T-helper 17 cell (primary cell): ENCODE measurements around the gene CD96. TPM values are rescaled to one million over a fixed set of nuclear protein-coding genes. Genes with fewer than 3 reads are reported as not detected.

Experiments used
- ATAC-seq: fragments of 150-1000 bp; cut with Tn5 transposase; 2 replicates; pipeline ENCODE4 v1.10.0; 2021; ENCODE audit warnings: mild to moderate bottlenecking, moderate library complexity
- DNase-seq, 3 donors: peaks; one replicate each; pipeline versions ENCODE4 v3.0.0 to v3.0.0-alpha.2; 2020 to 2021
- H3K9me3 ChIP-seq: one replicate; pipeline ENCODE4 v1.7.0; 2013; ENCODE audit warnings: low read length, mild to moderate bottlenecking; ENCODE audit not compliant: control insufficient read depth, poor library complexity, severe bottlenecking
- H3K27ac Mint-ChIP-seq: one replicate; pipeline ENCODE4 v1.8.0; 2022; ENCODE audit warnings: mild to moderate bottlenecking, moderate library complexity, mixed read lengths
- H3K27me3 Mint-ChIP-seq: one replicate; pipeline ENCODE4 v1.8.0; 2022; ENCODE audit warnings: mixed read lengths
- H3K36me3 Mint-ChIP-seq: one replicate; pipeline ENCODE4 v1.8.0; 2022; ENCODE audit warnings: low read depth, mixed read lengths
- H3K4me1 Mint-ChIP-seq: one replicate; pipeline ENCODE4 v1.8.0; 2022; ENCODE audit warnings: mild to moderate bottlenecking, mixed read lengths
- H3K4me3 Mint-ChIP-seq: one replicate; pipeline ENCODE4 v1.8.0; 2022; ENCODE audit warnings: mild to moderate bottlenecking, moderate library complexity, mixed read lengths
- total RNA-seq, 4 donors: library from RNA in 2 of 4; stranded (reverse) in 2 of 4; gene quantifications; one replicate each; pipeline ENCODE4 v1.2.3 and lab custom pipeline; 2022 to 2026

CD96 gene
- total RNA-seq, 2 donors from 2014 or later: 190 to 201 TPM

DNA sequence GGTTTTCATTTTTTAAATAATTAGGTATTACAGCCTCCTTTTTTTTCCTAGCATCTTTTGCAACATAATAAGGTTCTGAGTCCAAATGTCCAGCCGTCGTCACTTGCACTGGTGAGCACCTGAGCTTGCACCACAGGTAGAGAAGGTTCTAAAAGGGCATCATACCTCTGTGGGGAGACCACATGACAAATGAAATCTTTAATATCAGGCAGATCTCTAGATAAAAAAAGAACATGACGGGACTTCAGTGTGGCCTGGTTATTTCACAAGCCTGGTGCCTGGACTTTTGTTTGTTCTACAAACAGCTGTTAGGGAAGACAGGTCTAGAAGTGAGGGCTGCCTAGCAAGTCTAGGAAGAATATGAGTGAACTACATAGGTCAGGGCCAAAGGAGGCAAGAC, 49.6 kb downstream of the CD96 start:
- Mint-ChIP-seq H3K4me3 (no peak overlapping the region), H3K27ac (peak overlapping the region; percentile 73), H3K4me1 (peaks cover 46% of the 10 kb centered on the region), H3K27me3 (no peaks in the 10 kb centered on the region), H3K36me3 (peaks cover 10% of the 10 kb centered on the region)
- ATAC-seq (no peak), DNase-seq (no peak)
- H3K9me3 ChIP-seq: no peaks in the 10 kb centered on the region

DNA sequence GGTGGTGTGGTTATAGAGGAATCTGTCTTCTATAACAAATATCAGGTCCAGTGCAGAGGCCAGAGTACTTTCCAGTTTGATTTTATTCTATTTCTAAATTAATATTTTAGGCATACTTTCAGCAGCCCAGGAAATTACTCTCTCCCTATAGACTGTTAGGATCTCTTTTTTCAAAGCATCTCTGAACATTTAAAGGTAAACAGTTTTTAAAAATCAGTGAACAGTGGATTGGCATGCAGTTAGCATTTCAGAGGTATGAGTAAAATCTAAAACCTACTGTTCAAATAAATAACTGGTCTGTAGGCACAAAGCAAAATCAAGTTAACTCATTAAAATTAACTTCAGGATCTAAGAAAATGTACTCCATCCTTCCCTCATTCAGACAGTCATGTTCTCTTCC, 50.1 kb downstream of the CD96 start:
- DNase-seq: no peak
- Mint-ChIP-seq H3K36me3 (peaks cover 7% of the 10 kb centered on the region), H3K4me3 (no peak overlapping the region), H3K4me1 (peaks cover 45% of the 10 kb centered on the region), H3K27ac (peak overlapping the region; percentile 73), H3K27me3 (no peaks in the 10 kb centered on the region)
- H3K9me3 ChIP-seq: no peaks in the 10 kb centered on the region
- no peak for ATAC-seq

DNA sequence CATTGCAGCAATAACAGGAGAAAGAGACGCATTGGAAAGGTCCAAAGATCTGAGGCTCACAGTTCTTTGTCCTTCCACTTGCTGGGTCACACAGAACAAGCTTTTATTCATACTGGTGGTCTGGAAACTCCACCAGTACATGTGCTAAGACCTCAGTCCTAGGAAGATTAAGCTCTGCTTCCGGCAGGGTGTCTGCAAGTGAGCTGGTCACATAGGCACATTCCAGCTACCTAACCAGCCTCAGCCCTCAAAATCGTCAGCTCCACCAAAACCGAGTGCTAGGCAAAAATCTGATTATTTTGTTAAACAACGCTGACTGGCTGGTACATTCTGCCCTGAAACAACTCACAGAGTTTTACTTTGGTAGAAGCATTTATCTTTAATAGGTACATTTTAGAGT, 50.9 kb downstream of the CD96 start:
- H3K36me3 Mint-ChIP-seq: peaks cover 7% of the 10 kb centered on the region
- peak overlapping the region; percentile 73 for H3K27ac Mint-ChIP-seq
- ATAC-seq (no peak), DNase-seq (no peak)
- H3K4me3 Mint-ChIP-seq: no peak overlapping the region
- no peaks in the 10 kb centered on the region for H3K27me3 Mint-ChIP-seq
- H3K9me3 ChIP-seq: no peaks in the 10 kb centered on the region
- peaks cover 42% of the 10 kb centered on the region for H3K4me1 Mint-ChIP-seq

DNA sequence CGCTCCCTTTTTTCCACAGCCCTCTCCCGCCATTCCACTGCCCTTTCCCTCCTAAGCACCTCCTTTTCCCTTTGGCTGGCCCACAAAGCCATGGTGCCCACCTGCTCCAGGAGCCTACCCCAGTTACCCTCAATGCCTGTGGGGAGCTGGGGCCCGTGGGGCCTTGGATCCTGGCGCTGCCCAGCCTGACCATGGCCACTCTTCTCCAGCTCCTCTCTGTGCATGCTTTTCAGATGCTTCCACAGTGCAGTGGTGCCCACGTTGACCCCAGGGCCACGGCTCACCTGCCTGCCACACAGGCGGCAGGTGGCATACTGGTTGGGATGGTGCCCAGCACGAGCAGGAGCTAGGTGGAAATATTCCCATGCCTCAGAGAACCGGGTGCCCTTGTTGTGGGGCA, 51.7 kb downstream of the CD96 start:
- no peaks in the 10 kb centered on the region for H3K27me3 Mint-ChIP-seq
- peaks cover 42% of the 10 kb centered on the region for H3K4me1 Mint-ChIP-seq
- H3K9me3 ChIP-seq: no peaks in the 10 kb centered on the region
- DNase-seq (no peak), ATAC-seq (no peak)
- peaks cover 7% of the 10 kb centered on the region for H3K36me3 Mint-ChIP-seq
- H3K27ac Mint-ChIP-seq: peak overlapping the region; percentile 73
- H3K4me3 Mint-ChIP-seq: no peak overlapping the region

DNA sequence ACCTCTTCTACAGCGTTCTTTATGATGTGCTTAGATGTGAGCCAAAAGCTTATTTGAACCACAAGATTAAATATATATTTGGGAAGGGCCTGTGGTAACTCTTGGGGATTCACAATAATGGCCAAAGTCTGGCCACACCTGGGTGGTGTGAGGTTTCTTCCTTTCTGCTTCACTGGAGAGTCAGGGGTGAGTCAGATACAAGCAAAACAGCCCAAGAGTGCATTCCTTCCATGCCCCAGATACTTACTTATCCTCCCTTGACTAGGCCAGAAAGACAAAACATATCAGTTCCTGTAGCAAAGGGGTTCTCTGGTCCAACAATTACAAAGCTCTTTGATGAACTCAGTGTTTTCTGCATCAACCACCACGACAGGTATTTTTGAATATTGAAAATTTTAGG, 52.2 kb downstream of the CD96 start:
- H3K36me3 Mint-ChIP-seq: peaks cover 7% of the 10 kb centered on the region
- peaks cover 42% of the 10 kb centered on the region for H3K4me1 Mint-ChIP-seq
- H3K9me3 ChIP-seq: no peaks in the 10 kb centered on the region
- no peaks in the 10 kb centered on the region for H3K27me3 Mint-ChIP-seq
- no peak overlapping the region for H3K4me3 Mint-ChIP-seq
- ATAC-seq (no peak), DNase-seq (no peak)
- H3K27ac Mint-ChIP-seq: peak overlapping the region; percentile 73

DNA sequence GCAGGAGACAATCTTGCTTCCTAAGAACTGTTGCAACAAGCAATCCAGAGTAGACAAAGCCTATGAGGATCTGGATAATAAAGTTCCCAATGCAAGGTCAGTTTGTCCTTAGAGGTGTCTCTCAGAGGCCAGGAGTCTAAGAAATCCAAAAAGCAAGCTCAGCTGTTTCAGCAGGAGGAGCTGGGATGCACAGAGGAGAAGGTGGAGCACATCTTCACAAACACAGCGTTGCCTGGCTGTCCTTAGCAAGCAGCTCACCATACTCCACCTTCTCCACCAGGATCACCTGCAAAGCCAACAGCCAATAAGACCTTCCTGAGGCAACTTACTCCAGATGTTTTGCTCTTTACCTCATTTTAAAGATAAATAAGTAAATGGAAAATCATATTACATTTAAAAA, 52.8 kb downstream of the CD96 start:
- no peak for ATAC-seq
- peaks cover 8% of the 10 kb centered on the region for H3K36me3 Mint-ChIP-seq
- no peaks in the 10 kb centered on the region for H3K27me3 Mint-ChIP-seq
- H3K4me1 Mint-ChIP-seq: peaks cover 37% of the 10 kb centered on the region
- peak overlapping the region; percentile 21 for H3K4me3 Mint-ChIP-seq
- H3K27ac Mint-ChIP-seq: peak overlapping the region; percentile 73
- no peak for DNase-seq
- no peaks in the 10 kb centered on the region for H3K9me3 ChIP-seq

DNA sequence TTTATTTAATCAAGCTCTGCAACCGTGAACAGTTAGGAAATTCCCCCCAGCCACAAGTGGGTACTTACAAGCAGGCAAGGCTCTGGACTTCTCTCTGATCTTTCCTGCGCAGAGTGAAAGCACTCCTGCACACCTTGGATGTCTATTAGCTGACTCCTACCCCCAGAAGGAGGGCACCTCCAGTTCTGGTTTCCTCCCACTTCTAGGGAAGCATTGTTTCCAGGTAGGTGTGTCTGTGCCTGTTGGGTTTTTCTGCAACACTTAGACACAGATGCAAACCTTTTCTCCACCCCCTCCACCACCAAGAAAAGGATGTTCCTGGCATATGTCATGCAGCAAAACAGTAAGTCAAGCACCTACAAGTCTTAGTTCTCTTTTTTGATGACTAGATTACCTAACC, 53.2 kb downstream of the CD96 start, which contains the start of gene ZBED2:
TSS of gene ZBED2 (minus strand) at position 115 of the 400 bp plus-strand sequence. CDS start 1,145 bp downstream, outside the sequence.
- DNase-seq (no peak), ATAC-seq (peak; percentile 48)
- no peaks in the 10 kb centered on the region for H3K9me3 ChIP-seq
- peak within 1 kb of the TSS; percentile 77 for H3K4me3 Mint-ChIP-seq
- H3K27me3 Mint-ChIP-seq: no peaks in the 10 kb centered on the region
- H3K27ac Mint-ChIP-seq: peak within 1 kb of the TSS; percentile 73
- peaks cover 36% of the 10 kb centered on the region for H3K4me1 Mint-ChIP-seq
- H3K36me3 Mint-ChIP-seq: peaks cover 10% of the 10 kb centered on the region

DNA sequence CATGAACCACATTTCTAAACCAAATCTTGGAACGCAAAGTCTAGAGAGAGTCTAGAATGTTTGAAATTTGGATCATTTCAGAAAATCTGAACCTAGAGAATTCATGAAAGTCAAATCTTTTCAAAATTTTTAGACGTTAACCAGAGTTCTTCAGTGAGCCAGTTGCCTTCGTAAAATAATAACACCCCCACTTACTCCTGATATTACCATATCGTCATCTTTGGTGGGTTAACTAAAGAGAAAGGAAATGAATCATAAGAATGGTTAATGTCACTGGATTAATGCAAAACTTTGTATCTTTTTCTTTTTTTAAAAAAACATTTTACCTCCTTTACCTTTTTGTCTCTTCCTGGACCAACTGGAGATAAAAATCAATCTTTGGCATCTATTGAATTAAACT, 54.3 kb downstream of the CD96 start:
- ATAC-seq: no peak
- peaks cover 34% of the 10 kb centered on the region for H3K4me1 Mint-ChIP-seq
- H3K4me3 Mint-ChIP-seq: no peak overlapping the region
- no peaks in the 10 kb centered on the region for H3K9me3 ChIP-seq
- H3K27me3 Mint-ChIP-seq: no peaks in the 10 kb centered on the region
- peaks cover 13% of the 10 kb centered on the region for H3K36me3 Mint-ChIP-seq
- DNase-seq: no peak
- peak overlapping the region; percentile 73 for H3K27ac Mint-ChIP-seq

DNA sequence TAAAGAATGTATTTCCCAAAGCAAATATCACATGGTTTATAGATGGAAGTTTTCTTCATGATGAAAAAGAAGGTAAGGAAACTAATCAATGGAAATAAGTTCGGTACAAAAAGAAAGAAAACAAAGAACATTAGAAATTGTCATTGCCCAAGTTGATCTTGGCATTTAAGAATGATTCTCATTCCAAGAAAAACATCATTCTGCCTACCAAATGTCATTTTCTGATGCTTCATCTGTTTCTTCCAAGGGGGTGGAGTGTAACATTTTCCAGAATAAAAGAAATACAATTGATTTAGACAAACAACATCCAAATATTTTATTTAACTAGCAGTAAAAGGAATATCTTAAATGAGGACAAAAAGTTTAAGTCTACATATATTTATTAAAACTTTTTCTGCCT, 56.1 kb downstream of the CD96 start:
- Mint-ChIP-seq H3K27ac (peak overlapping the region; percentile 14), H3K36me3 (peaks cover 11% of the 10 kb centered on the region), H3K4me3 (no peak overlapping the region), H3K27me3 (no peaks in the 10 kb centered on the region), H3K4me1 (peaks cover 27% of the 10 kb centered on the region)
- ATAC-seq (no peak), DNase-seq (no peak)
- H3K9me3 ChIP-seq: no peaks in the 10 kb centered on the region

DNA sequence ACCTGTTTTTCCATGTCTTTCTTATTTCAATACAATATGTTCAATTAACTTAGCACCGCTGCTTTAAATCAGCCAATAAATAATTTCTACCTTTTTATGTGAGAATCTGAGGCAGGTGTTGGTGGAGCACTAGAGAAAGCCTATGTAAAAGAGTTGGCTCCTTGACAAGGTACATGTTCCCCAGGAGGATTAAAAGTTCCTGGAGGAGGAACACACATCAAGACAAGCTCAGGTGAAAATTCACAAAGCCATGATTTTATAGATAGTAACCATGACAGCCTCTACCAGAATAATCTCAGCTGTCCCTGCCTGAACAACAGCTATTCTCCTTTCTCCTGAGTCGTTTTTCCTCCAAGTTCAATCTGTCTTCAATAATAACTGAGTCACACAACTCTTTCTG, 56.6 kb downstream of the CD96 start:
- no peaks in the 10 kb centered on the region for H3K9me3 ChIP-seq
- Mint-ChIP-seq H3K27ac (peak overlapping the region; percentile 14), H3K36me3 (peaks cover 11% of the 10 kb centered on the region), H3K4me1 (peaks cover 29% of the 10 kb centered on the region), H3K4me3 (no peak overlapping the region), H3K27me3 (no peaks in the 10 kb centered on the region)
- DNase-seq (no peak), ATAC-seq (no peak)

DNA sequence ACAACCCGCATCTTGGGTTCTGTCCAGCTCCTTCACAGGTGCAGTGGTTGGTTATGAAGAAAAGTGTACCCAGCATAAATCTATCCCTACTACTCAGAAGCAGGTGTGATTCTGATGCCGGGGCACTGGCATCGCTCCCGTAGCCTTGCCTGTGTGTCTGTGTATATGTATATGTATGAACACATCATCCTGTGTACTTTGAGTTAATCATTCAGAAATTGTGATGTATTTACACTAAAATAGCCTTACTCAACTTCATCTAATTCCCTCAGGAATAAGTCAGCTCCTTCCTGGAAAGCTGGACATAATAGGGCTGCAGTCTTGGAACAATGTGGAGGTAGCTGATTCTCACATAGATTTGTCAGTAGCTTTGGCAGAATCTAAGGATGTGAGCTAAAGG, 59.8 kb downstream of the CD96 start:
- Mint-ChIP-seq H3K27ac (no peak overlapping the region), H3K4me1 (peaks cover 26% of the 10 kb centered on the region), H3K27me3 (no peaks in the 10 kb centered on the region), H3K36me3 (peaks cover 8% of the 10 kb centered on the region), H3K4me3 (no peak overlapping the region)
- H3K9me3 ChIP-seq: no peaks in the 10 kb centered on the region
- ATAC-seq (no peak), DNase-seq (no peak)

DNA sequence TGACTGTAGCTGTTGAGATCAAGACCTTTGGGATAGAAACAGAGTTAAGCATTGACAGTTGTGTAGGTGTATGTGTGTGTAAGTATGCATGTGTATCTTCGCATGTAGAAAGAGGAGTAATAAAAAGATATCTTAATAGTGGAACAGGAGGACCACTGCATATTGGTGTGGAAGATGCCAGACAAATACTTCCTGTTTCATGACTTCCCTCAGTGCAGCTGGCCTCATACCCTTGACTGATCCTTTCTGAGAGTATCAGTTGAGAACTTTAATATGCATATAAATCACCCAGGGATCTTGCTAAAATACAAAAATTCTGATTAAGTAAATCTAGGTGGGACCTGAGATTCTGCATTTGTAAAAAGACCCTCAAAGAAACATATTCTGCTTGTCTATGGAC, 61.7 kb downstream of the CD96 start:
- Mint-ChIP-seq H3K36me3 (peaks cover 8% of the 10 kb centered on the region), H3K4me1 (peaks cover 33% of the 10 kb centered on the region), H3K27ac (peak overlapping the region; percentile 61), H3K4me3 (no peak overlapping the region), H3K27me3 (no peaks in the 10 kb centered on the region)
- ATAC-seq: no peak
- H3K9me3 ChIP-seq: no peaks in the 10 kb centered on the region
- no peak for DNase-seq

DNA sequence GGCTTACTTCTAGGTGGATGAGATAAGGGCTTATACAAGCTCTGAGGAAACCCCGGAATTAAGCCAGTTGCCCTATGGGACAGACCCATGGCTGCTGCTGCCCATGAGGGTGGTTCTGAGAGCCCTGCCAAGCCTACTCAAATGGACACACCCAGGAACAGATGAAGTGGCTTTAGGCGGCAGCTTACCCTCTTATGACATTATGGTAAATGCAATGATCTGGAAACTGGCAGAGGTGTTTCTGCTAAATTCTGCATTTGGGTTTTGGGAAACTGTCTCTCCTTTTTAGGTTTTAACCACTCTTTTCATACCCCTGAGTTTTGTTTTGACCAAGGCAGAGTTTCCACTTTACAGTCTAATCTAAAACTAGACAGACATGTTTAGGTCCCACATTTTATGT, 62.1 kb downstream of the CD96 start:
- H3K9me3 ChIP-seq: no peaks in the 10 kb centered on the region
- peak overlapping the region; percentile 61 for H3K27ac Mint-ChIP-seq
- no peak for DNase-seq
- H3K36me3 Mint-ChIP-seq: peaks cover 8% of the 10 kb centered on the region
- ATAC-seq: no peak
- no peaks in the 10 kb centered on the region for H3K27me3 Mint-ChIP-seq
- no peak overlapping the region for H3K4me3 Mint-ChIP-seq
- peaks cover 36% of the 10 kb centered on the region for H3K4me1 Mint-ChIP-seq

DNA sequence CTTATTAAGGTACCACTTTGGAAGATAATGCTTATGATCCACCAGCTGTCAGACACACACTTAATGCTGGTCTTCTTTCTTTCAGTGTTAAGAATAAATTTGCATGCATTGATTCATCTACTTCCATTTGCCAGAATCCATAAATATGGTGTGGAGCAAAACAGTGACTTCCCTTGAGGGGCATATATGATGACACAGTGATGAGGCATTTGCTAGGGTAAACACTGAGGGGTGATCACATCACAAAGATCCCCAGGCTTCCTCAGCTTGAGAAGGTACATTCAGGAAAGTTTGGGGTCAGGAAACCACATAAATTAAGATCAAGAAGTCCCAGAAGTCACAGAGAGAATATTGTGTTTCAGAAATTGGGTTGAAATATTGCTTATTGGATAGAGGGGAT, 63.0 kb downstream of the CD96 start:
- peaks cover 5% of the 10 kb centered on the region for H3K36me3 Mint-ChIP-seq
- H3K27me3 Mint-ChIP-seq: no peaks in the 10 kb centered on the region
- peak overlapping the region; percentile 61 for H3K27ac Mint-ChIP-seq
- DNase-seq (no peak), ATAC-seq (no peak)
- H3K9me3 ChIP-seq: no peaks in the 10 kb centered on the region
- peak overlapping the region; percentile 8 for H3K4me3 Mint-ChIP-seq
- peaks cover 37% of the 10 kb centered on the region for H3K4me1 Mint-ChIP-seq
